B cell (primary cell): ENCODE results near the gene TMEM106C. TPM values are rescaled to one million over a fixed set of nuclear protein-coding genes. Genes with fewer than 3 reads are reported as not detected.

Experiments used
- ATAC-seq: fragments of 200-7000 bp; cut with Tn5 transposase; one replicate; pipeline ENCODE4 v1.10.0; 2021; ENCODE audit warnings: low read depth, mild to moderate bottlenecking, moderate number of reproducible peaks, moderate library complexity
- CTCF ChIA-PET: fragments of 350-600 bp; sonication (Branson Sonifier 250); formaldehyde crosslinking; loops from one replicate; lab custom pipeline; 2021; ENCODE audit warnings: antibody characterized with exemption, inconsistent platforms; lab: Charles Lee
- POLR2A ChIA-PET: fragments of 350-600 bp; sonication (Branson Sonifier 250); formaldehyde crosslinking; loops from one replicate; lab custom pipeline; 2021; ENCODE audit warnings: antibody characterized with exemption; lab: Charles Lee
- DNase-seq: peaks from one replicate; pipeline ENCODE4 v3.0.0; 2013
- H2AFZ ChIP-seq: 2 replicates; pipeline ENCODE4 v1.6.1; 2012; ENCODE audit warnings: mild to moderate bottlenecking, low read depth, low read length; ENCODE audit not compliant: insufficient read depth, poor library complexity, severe bottlenecking
- H3K27ac ChIP-seq, 2 donors: 1 replicate in 1 of 2; 2 replicates in 1 of 2; pipeline ENCODE4 v1.5.1; 2012 to 2013; ENCODE audit warnings: low read length in 2 of 2, mild to moderate bottlenecking in 2 of 2, moderate library complexity in 1 of 2
- H3K27me3 ChIP-seq, 4 experiments: fragments of 200-600 bp in 1 of 4; sonication (generic) in 1 of 4; replicated peaks in 1 of 4; 1 replicate in 2 of 4; 2 replicates in 2 of 4; pipeline versions ENCODE4 v1.6.1 to v1.7.0; 2013 to 2016; ENCODE audit warnings: low read length in 3 of 4, mild to moderate bottlenecking in 2 of 4, mixed read lengths in 1 of 4, moderate library complexity in 1 of 4; ENCODE audit not compliant: insufficient read depth in 4 of 4, control insufficient read depth in 3 of 4; ENCODE audit errors: control extremely low read depth in 1 of 4
- H3K36me3 ChIP-seq, 2 experiments: replicated peaks in 1 of 2; 1 replicate in 1 of 2; 2 replicates in 1 of 2; pipeline versions ENCODE4 v1.6.1 to v1.7.1; 2013; ENCODE audit warnings: low read length in 1 of 2; ENCODE audit not compliant: insufficient read depth in 2 of 2, control insufficient read depth in 1 of 2; ENCODE audit errors: control extremely low read depth in 1 of 2, extremely low read depth in 1 of 2
- H3K4me1 ChIP-seq, 2 donors: fragments of 200-600 bp in 1 of 2; sonication (generic) in 1 of 2; 1 replicate in 1 of 2; 2 replicates in 1 of 2; pipeline versions ENCODE4 v1.5.1 to v1.6.1; 2013 to 2017; ENCODE audit warnings: low read length in 2 of 2; ENCODE audit not compliant: control insufficient read depth in 2 of 2, insufficient read depth in 2 of 2
- H3K4me2 ChIP-seq: replicated peaks from 2 replicates; pipeline ENCODE3; 2012; ENCODE audit warnings: mild to moderate bottlenecking, low read depth, low read length; ENCODE audit not compliant: poor library complexity, severe bottlenecking
- H3K4me3 ChIP-seq, 5 experiments: fragments of 200-600 bp in 1 of 5; sonication (generic) in 1 of 5; 1 replicate in 3 of 5; 2 replicates in 2 of 5; pipeline versions ENCODE4 v1.5.1 to v1.7.0; 2011 to 2016; ENCODE audit warnings: low read length in 4 of 5, mild to moderate bottlenecking in 4 of 5, low read depth in 2 of 5, control low read depth in 1 of 5, moderate library complexity in 1 of 5; ENCODE audit not compliant: insufficient read depth in 1 of 5; ENCODE audit errors: control extremely low read depth in 1 of 5, extremely low read depth in 1 of 5
- H3K79me2 ChIP-seq: fragments of 200-600 bp; sonication (generic); one replicate; pipeline ENCODE4 v1.6.0; 2016; ENCODE audit warnings: low read length; ENCODE audit not compliant: control insufficient read depth, insufficient read depth
- H3K9ac ChIP-seq: fragments of 200-600 bp; sonication (generic); 2 replicates; pipeline ENCODE4 v1.6.1; 2017; ENCODE audit warnings: mild to moderate bottlenecking, low read length, moderate library complexity
- H3K9me3 ChIP-seq, 3 donors: one replicate each; pipeline versions ENCODE4 v1.6.1 to v1.7.1; 2013; ENCODE audit warnings: low read length in 2 of 3; ENCODE audit not compliant: control insufficient read depth in 2 of 3, insufficient read depth in 1 of 3; ENCODE audit errors: control extremely low read depth in 1 of 3
- H4K20me1 ChIP-seq: 2 replicates; pipeline ENCODE4 v1.6.0; 2012; ENCODE audit warnings: mild to moderate bottlenecking, low read length; ENCODE audit not compliant: insufficient read depth, control insufficient read depth, poor library complexity, severe bottlenecking
- H3K27ac Mint-ChIP-seq: one replicate; pipeline ENCODE4 v1.8.0; 2021; ENCODE audit warnings: mixed read lengths
- H3K27me3 Mint-ChIP-seq: one replicate; pipeline ENCODE4 v1.8.0; 2021; ENCODE audit warnings: mixed read lengths
- H3K4me1 Mint-ChIP-seq: one replicate; pipeline ENCODE4 v1.8.0; 2021; ENCODE audit warnings: mixed read lengths
- H3K4me3 Mint-ChIP-seq: one replicate; pipeline ENCODE4 v1.8.0; 2021; ENCODE audit warnings: mixed read lengths
- H3K9me3 Mint-ChIP-seq: one replicate; pipeline ENCODE4 v1.8.0; 2022; ENCODE audit warnings: mixed read lengths; ENCODE audit not compliant: insufficient read depth
- CTCF ChIP-seq: fragments of 200-600 bp; IDR thresholded peaks from one replicate; pipeline ENCODE4 v1.8.0; 2022; ENCODE audit warnings: antibody characterized with exemption, mild to moderate bottlenecking
- EZH2 ChIP-seq: IDR thresholded peaks from 2 replicates; pipeline ENCODE4 v1.6.1; 2012; ENCODE audit warnings: borderline replicate concordance, low read depth, mild to moderate bottlenecking, moderate library complexity, low read length; ENCODE audit not compliant: insufficient read depth, poor library complexity, severe bottlenecking
- WGBS: methylation state at CpG from one replicate; pipeline ENCODE4 v1.1.5; 2013; ENCODE audit warnings: missing lambda C conversion rate; ENCODE audit not compliant: insufficient coverage; 5-methylcytosine and 5-hydroxymethylcytosine counted together
- intact Hi-C: fragments of 100-400 bp; cut with micrococcal nuclease; formaldehyde crosslinking; loops from one replicate; pipeline ENCODE4 v1.10.0; 2022
- polyA plus RNA-seq: library from polyadenylated mRNA; depleted of rRNA; stranded (reverse); fragments of >200 nt; gene quantifications from 2 replicates; pipeline ENCODE4 v1.2.3, GENCODE V29; 2012
- total RNA-seq, 2 donors: library from RNA; stranded (reverse); fragments of 120-200 nt in 1 of 2; gene quantifications; 1 replicate in 1 of 2; 2 replicates in 1 of 2; pipeline versions ENCODE4 v1.2.3 to v1.2.4, GENCODE V29; 2013 to 2022

TMEM106C gene
- total and polyA plus RNA-seq, 2 donors (not counting 1 experiment from before 2014, with no cell fraction given): 37.5 to 44.2 TPM

GRCh38 chr12:47921907-47922306, 41.5 kb upstream of the TMEM106C start:
- no peak overlapping the region for H2AFZ ChIP-seq
- H3K4me2 ChIP-seq: no peak overlapping the region
- H3K4me1 Mint-ChIP-seq: no peaks in the 10 kb centered on the region
- H3K4me3 ChIP-seq: no peak overlapping the region
- H3K79me2 ChIP-seq: no peaks in the 10 kb centered on the region
- intact Hi-C loops: no loop called here
- no peaks in the 10 kb centered on the region for H3K9me3 ChIP-seq
- H3K36me3 ChIP-seq: no peaks in the 10 kb centered on the region
- H3K27me3 ChIP-seq: peaks cover 0 to 3% (median 1%) of the 10 kb centered on the region in 4 experiments
- no peak overlapping the region for H3K27ac Mint-ChIP-seq
- H4K20me1 ChIP-seq: no peaks in the 10 kb centered on the region
- H3K4me3 Mint-ChIP-seq: no peak overlapping the region
- ChIA-PET POLR2A (no interaction called here), CTCF (no interaction called here)
- H3K27ac ChIP-seq: no peak overlapping the region
- peaks cover 37% of the 10 kb centered on the region for H3K27me3 Mint-ChIP-seq
- no peak overlapping the region for H3K9ac ChIP-seq
- WGBS: no CpG with 5 or more reads among the region's 1 CpG
- DNase-seq: no peak
- peaks cover 2% of the 10 kb centered on the region for H3K9me3 Mint-ChIP-seq
- TF ChIP-seq EZH2 (no peak), CTCF (no peak)
- no peaks in the 10 kb centered on the region for H3K4me1 ChIP-seq
- no peak for ATAC-seq

GRCh38 chr12:47927346-47927745, 36.0 kb upstream of the TMEM106C start:
- DNase-seq (no peak), ATAC-seq (no peak)
- Histone ChIP-seq H2AFZ (no peak overlapping the region), H3K79me2 (no peaks in the 10 kb centered on the region), H3K9ac (no peak overlapping the region), H3K9me3 (no peaks in the 10 kb centered on the region), H3K4me1 (no peaks in the 10 kb centered on the region), H3K4me2 (no peak overlapping the region), H3K36me3 (no peaks in the 10 kb centered on the region), H3K4me3 (no peak overlapping the region), H3K27ac (no peak overlapping the region), H3K27me3 (peaks cover 0 to 13% (median 3%) of the 10 kb centered on the region in 4 experiments), H4K20me1 (no peaks in the 10 kb centered on the region)
- intact Hi-C loops: no loop called here
- no peak for TF ChIP-seq EZH2
- no peak for TF ChIP-seq CTCF
- ChIA-PET CTCF (no interaction called here), POLR2A (no interaction called here)
- H3K4me3 Mint-ChIP-seq: no peak overlapping the region
- 72% methylated on average over 3 of the region's 3 CpGs for WGBS
- peaks cover 38% of the 10 kb centered on the region for H3K27me3 Mint-ChIP-seq
- no peaks in the 10 kb centered on the region for H3K4me1 Mint-ChIP-seq
- no peaks in the 10 kb centered on the region for H3K9me3 Mint-ChIP-seq
- no peak overlapping the region for H3K27ac Mint-ChIP-seq
